Natural killer cell (primary cell): ENCODE data around the gene NETO2. TPM values are rescaled to one million over a fixed set of nuclear protein-coding genes. Genes with fewer than 3 reads are reported as not detected.

Experiments
- ATAC-seq, 3 donors: fragments of 150-1000 bp in 2 of 3; fragments of 200-7000 bp in 1 of 3; cut with Tn5 transposase; 1 replicate in 1 of 3; 2 replicates in 2 of 3; pipeline ENCODE4 v1.10.0; 2021; ENCODE audit warnings: mild to moderate bottlenecking in 2 of 3, moderate library complexity in 2 of 3
- DNase-seq, 2 donors: peaks; one replicate each; pipeline versions ENCODE4 v3.0.0 to v3.0.0-alpha.2; 2013 to 2021; ENCODE audit warnings: mixed read lengths in 1 of 2
- H3K27ac ChIP-seq: one replicate; pipeline ENCODE4 v1.5.1; 2013; ENCODE audit warnings: mild to moderate bottlenecking, low read length
- H3K27me3 ChIP-seq: one replicate; pipeline ENCODE4 v1.6.1; 2013; ENCODE audit warnings: low read length; ENCODE audit not compliant: control insufficient read depth, insufficient read depth
- H3K36me3 ChIP-seq: one replicate; pipeline ENCODE4 v1.6.1; 2013; ENCODE audit warnings: low read length; ENCODE audit not compliant: control insufficient read depth, insufficient read depth
- H3K4me1 ChIP-seq: one replicate; pipeline ENCODE4 v1.6.1; 2013; ENCODE audit warnings: low read length; ENCODE audit not compliant: control insufficient read depth, insufficient read depth
- H3K4me3 ChIP-seq: one replicate; pipeline ENCODE4 v1.5.1; 2013; ENCODE audit warnings: low read length
- H3K9me3 ChIP-seq: one replicate; pipeline ENCODE4 v1.6.1; 2013; ENCODE audit warnings: low read length; ENCODE audit not compliant: control insufficient read depth, insufficient read depth
- H3K27ac Mint-ChIP-seq, 2 donors: one replicate each; pipeline ENCODE4 v1.8.0; 2022; ENCODE audit warnings: mild to moderate bottlenecking in 2 of 2, mixed read lengths in 2 of 2, moderate library complexity in 1 of 2
- H3K27me3 Mint-ChIP-seq, 2 donors: one replicate each; pipeline ENCODE4 v1.8.0; 2022; ENCODE audit warnings: low read depth in 2 of 2, mixed read lengths in 2 of 2
- H3K36me3 Mint-ChIP-seq: one replicate; pipeline ENCODE4 v1.8.0; 2022; ENCODE audit warnings: mixed read lengths
- H3K4me1 Mint-ChIP-seq, 2 donors: one replicate each; pipeline ENCODE4 v1.8.0; 2022; ENCODE audit warnings: mixed read lengths in 2 of 2
- H3K4me3 Mint-ChIP-seq: one replicate; pipeline ENCODE4 v1.8.0; 2022; ENCODE audit warnings: mild to moderate bottlenecking, moderate library complexity, mixed read lengths
- H3K9me3 Mint-ChIP-seq, 2 donors: one replicate each; pipeline ENCODE4 v1.8.0; 2022; ENCODE audit warnings: mixed read lengths in 2 of 2
- CTCF ChIP-seq: fragments of 200-600 bp; IDR thresholded peaks from one replicate; pipeline ENCODE4 v1.8.0; 2022; ENCODE audit warnings: antibody characterized with exemption
- WGBS: methylation state at CpG from one replicate; pipeline ENCODE4 v1.1.7; 2013; ENCODE audit warnings: missing lambda C conversion rate; ENCODE audit not compliant: insufficient coverage; 5-methylcytosine and 5-hydroxymethylcytosine counted together
- intact Hi-C: fragments of 100-400 bp; cut with micrococcal nuclease; formaldehyde crosslinking; loops from one replicate; pipeline ENCODE4 v1.14.2; 2022
- total RNA-seq, 4 donors: library from RNA; stranded (reverse); fragments of 120-200 nt in 1 of 4; gene quantifications; one replicate each; pipeline versions ENCODE4 v1.2.3 to v1.2.4, GENCODE V29; 2013 to 2022

The NETO2 gene
- total RNA-seq, 3 donors from 2014 or later (not counting 1 experiment from before 2014, with no cell fraction given): 0.40 to 0.48 TPM; not detected in 1

- no peak for TF ChIP-seq CTCF
- Histone ChIP-seq H3K4me3 (no peak overlapping the region), H3K4me1 (no peaks in the 10 kb centered on the region), H3K9me3 (no peaks in the 10 kb centered on the region), H3K27me3 (no peaks in the 10 kb centered on the region), H3K27ac (no peak overlapping the region), H3K36me3 (no peaks in the 10 kb centered on the region)
- Mint-ChIP-seq H3K4me1 (peaks cover 0 to 5% of the 10 kb centered on the region in 2 donors), H3K27me3 (no peaks in the 10 kb centered on the region), H3K27ac (no peak overlapping the region), H3K9me3 (no peaks in the 10 kb centered on the region), H3K4me3 (no peak overlapping the region), H3K36me3 (no peaks in the 10 kb centered on the region)
- ATAC-seq: no peak
- intact Hi-C loops: no loop called here
- DNase-seq: no peak
Measured at GRCh38 chr16:47175152-47175551, 31.4 kb upstream of the NETO2 start.

DNA sequence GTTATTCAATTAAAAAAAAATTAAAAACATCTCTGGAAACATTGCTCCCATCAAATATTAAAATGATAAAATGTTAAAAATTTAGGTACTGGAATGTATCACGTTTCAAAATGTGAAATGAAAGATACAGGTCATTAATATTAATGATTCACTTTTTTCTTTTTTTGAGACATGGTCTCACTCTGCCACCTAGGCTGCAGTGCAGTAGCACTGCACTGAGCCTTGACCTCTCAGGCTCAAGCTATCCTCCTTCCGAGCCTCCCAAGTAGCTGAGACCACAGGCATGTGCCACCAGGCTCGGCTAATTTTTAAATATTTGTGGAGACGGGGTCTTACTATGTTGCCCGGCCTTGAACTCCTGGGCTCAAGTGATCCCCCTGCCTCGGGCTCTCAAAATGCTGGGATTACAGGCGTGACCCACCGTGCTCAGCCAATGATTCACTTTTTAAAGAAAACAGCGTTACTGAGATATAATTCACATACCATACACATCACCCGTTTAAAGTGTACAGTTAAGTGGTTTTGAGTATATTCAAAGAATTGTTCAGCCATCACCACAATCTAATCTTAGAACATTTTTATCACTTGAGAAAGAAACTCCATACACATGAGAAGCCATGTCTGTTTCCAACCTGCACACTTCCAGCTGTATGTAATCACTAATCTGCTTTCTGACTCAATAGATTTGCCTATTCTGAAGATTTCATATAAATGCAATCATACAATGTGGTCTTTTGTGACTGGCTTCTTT is 19.1 kb upstream of the NETO2 start:
- no peak overlapping the region for H3K27ac ChIP-seq
- peaks cover 0 to 7% of the 10 kb centered on the region in 2 donors for H3K4me1 Mint-ChIP-seq
- peaks cover 2% of the 10 kb centered on the region for H3K36me3 ChIP-seq
- DNase-seq: no peak
- no peak for TF ChIP-seq CTCF
- ATAC-seq: no peak
- H3K27ac Mint-ChIP-seq: no peak overlapping the region
- no peak overlapping the region for H3K4me3 Mint-ChIP-seq
- H3K27me3 ChIP-seq: no peaks in the 10 kb centered on the region
- intact Hi-C loops: no loop called here
- no peaks in the 10 kb centered on the region for H3K36me3 Mint-ChIP-seq
- no peaks in the 10 kb centered on the region for H3K4me1 ChIP-seq
- no peaks in the 10 kb centered on the region for H3K27me3 Mint-ChIP-seq
- WGBS: 98% methylated on average over 7 of the region's 10 CpGs
- H3K4me3 ChIP-seq: no peak overlapping the region
- H3K9me3 ChIP-seq: no peaks in the 10 kb centered on the region
- no peaks in the 10 kb centered on the region for H3K9me3 Mint-ChIP-seq

DNA sequence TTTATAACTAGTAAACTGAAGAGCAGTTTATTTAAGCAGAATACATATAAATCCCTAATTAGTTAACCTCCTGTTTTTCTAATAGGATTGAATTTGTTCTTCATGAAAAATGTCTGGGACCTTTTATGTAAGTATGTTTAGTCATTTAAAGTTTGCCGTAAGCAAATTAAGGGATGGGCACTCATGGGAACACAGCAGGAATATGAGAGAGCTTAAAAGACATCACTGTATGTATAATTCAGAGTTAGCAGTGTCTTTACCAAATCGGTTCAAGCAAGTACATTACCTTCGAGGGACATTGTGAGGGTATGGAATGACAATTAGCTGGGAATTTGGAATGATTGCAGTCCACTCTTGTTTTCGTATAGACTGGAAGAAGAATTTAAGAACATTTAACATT is 17.7 kb upstream of the NETO2 start:
- H3K27ac Mint-ChIP-seq: no peak overlapping the region
- Histone ChIP-seq H3K36me3 (peaks cover 9% of the 10 kb centered on the region), H3K4me1 (no peaks in the 10 kb centered on the region), H3K4me3 (no peak overlapping the region), H3K27me3 (no peaks in the 10 kb centered on the region), H3K27ac (no peak overlapping the region), H3K9me3 (no peaks in the 10 kb centered on the region)
- H3K4me3 Mint-ChIP-seq: no peak overlapping the region
- DNase-seq (no peak), ATAC-seq (no peak)
- H3K4me1 Mint-ChIP-seq: no peaks in the 10 kb centered on the region
- no peak for TF ChIP-seq CTCF
- no peaks in the 10 kb centered on the region for H3K9me3 Mint-ChIP-seq
- H3K36me3 Mint-ChIP-seq: no peaks in the 10 kb centered on the region
- WGBS: 100% methylated on average over 3 of the region's 4 CpGs
- no peaks in the 10 kb centered on the region for H3K27me3 Mint-ChIP-seq
- intact Hi-C loops: no loop called here

DNA sequence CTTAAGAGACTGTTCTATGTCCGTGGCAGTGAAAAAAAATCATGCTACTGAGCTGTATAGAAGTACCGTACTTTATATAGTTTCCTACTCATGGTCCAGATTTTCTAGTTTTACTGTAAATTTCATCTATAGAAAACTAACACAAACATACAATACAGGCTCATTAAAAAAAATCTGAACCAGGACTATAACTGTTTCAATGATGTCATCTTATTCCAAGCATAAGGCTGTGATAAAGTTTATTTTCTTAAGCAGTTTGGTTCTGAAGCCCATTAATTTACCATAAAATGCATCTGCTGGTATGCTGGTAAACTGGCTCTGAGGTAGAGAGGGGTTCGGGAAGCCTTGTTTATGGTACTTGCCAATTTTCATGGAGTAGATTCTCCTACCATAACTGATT is 16.7 kb upstream of the NETO2 start:
- no peak overlapping the region for H3K27ac ChIP-seq
- H3K27ac Mint-ChIP-seq: no peak overlapping the region
- no peaks in the 10 kb centered on the region for H3K4me1 ChIP-seq
- no peak for TF ChIP-seq CTCF
- intact Hi-C loops: no loop called here
- H3K36me3 Mint-ChIP-seq: no peaks in the 10 kb centered on the region
- H3K4me1 Mint-ChIP-seq: no peaks in the 10 kb centered on the region
- WGBS: no CpG with 5 or more reads among the region's 3 CpGs
- H3K27me3 Mint-ChIP-seq: no peaks in the 10 kb centered on the region
- peaks cover 9% of the 10 kb centered on the region for H3K36me3 ChIP-seq
- DNase-seq (no peak), ATAC-seq (no peak)
- H3K9me3 Mint-ChIP-seq: no peaks in the 10 kb centered on the region
- no peaks in the 10 kb centered on the region for H3K27me3 ChIP-seq
- H3K4me3 Mint-ChIP-seq: no peak overlapping the region
- no peak overlapping the region for H3K4me3 ChIP-seq
- H3K9me3 ChIP-seq: no peaks in the 10 kb centered on the region
